ENCODE measurements around the gene EDDM3A. TPM values are rescaled to one million over a fixed set of nuclear protein-coding genes. Genes with fewer than 3 reads are reported as not detected.
"Not testable (repeated sequence)": the region's sequence is repeated elsewhere in the genome, so short reads cannot be mapped to it uniquely, and the experiment has no call there.

Gene EDDM3A
- total RNA-seq, 1 donor = not detected

DNA sequence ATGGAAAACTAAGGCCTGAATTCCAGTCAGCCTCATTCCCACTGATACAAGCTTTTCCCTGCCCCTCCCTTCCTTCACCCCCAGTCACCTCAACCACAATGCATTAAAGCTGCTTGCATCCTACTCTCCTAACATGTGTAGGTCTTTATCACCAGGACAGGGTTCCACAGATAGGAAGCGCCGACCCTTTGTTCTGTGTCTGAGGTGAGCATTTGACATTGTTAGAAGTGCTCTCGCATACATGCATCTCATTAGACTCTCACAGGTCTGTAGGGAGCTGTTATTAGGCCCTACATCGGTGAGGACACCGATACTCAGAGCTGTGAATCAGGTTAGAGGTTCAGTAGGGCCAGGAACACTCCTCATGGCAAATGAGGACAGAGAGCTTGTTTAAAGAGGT is 13.2 kb upstream of the EDDM3A start:
- no peak for DNase-seq (ENCODE audit: low read depth)
- TF ChIP-seq, protein P1, sequence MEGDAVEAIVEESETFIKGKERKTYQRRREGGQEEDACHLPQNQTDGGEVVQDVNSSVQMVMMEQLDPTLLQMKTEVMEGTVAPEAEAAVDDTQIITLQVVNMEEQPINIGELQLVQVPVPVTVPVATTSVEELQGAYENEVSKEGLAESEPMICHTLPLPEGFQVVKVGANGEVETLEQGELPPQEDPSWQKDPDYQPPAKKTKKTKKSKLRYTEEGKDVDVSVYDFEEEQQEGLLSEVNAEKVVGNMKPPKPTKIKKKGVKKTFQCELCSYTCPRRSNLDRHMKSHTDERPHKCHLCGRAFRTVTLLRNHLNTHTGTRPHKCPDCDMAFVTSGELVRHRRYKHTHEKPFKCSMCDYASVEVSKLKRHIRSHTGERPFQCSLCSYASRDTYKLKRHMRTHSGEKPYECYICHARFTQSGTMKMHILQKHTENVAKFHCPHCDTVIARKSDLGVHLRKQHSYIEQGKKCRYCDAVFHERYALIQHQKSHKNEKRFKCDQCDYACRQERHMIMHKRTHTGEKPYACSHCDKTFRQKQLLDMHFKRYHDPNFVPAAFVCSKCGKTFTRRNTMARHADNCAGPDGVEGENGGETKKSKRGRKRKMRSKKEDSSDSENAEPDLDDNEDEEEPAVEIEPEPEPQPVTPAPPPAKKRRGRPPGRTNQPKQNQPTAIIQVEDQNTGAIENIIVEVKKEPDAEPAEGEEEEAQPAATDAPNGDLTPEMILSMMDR (IDR thresholded peaks at IDR 0.05; ENCODE audit: insufficient read depth, low read length) = no peak
- no peak overlapping the region for H3K4me3 ChIP-seq (ENCODE audit: low read depth, low read length)

DNA sequence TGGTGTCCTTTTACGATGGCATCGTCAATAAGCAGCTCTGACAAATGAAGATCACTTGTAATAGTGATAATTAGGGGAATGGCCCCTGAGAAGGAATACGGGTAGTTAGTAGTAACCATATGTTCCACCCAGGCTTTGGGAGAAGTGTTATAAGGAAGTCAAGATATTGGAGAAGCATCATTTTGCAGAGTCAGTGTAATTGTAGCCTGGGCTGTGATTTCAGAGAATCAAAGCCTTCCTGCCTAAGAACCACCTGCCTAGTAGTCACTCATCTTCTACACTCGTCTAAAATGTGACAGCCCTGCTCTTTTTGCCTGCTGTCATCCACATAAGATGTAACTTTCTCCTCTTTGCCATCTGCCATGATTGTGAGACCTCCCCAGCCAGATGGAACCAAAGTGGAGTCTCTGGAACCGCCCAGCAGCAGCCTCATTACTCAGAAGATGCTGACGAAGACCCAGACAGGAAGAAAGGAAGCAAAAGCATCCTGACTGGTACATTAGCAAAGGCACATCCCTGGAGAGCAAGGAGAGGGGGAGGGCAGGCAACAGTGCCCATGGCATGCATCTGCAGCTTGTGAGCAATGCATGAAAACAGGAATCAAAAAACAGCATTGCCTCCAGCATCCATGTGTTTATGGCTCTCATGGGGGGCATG is 12.6 kb upstream of the EDDM3A start:
- TF ChIP-seq, protein P1 (IDR thresholded peaks at IDR 0.05; ENCODE audit: insufficient read depth, low read length) = no peak
- DNase-seq (ENCODE audit: low read depth) = no peak
- H3K4me3 ChIP-seq (ENCODE audit: low read depth, low read length) = no peak overlapping the region

DNA sequence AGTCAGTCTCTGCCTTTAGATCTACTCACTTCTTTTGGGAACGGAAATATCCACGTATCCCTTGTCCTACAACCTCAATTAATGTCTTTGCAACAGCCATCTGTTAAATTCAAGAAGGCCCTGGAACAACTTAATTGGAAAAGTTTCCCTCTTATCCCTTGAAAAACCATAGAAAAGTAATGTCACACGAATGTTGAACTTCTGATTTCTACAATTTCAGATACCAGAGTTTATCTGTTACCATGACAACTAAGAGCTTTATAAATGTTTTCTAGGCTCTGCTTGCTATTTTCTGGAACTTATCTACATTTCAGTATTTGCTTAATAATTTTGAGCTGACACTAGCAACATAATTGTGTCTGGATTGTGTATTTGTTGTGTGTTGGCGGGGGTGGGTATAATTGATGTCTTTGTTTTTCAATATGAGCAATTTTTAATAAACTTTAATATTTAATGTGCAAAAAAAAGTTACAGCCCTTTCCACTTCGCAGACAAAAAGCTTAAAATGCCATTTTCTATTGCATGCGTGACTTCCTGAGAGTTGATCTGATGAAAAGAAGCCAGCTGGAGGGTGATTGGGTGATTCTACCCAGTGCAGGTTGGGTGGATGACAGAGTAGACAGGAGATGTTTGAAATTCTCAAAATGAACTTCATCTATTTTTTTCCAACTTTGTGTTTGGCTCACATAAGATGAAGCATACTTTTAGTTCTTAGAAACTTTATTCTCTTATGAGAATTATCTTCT is 11.8 kb upstream of the EDDM3A start:
- H3K4me3 ChIP-seq (ENCODE audit: low read depth, low read length) = no peak overlapping the region
- TF ChIP-seq, protein P1 (IDR thresholded peaks at IDR 0.05; ENCODE audit: insufficient read depth, low read length) = no peak
- peak; percentile 6 for DNase-seq (ENCODE audit: low read depth)

DNA sequence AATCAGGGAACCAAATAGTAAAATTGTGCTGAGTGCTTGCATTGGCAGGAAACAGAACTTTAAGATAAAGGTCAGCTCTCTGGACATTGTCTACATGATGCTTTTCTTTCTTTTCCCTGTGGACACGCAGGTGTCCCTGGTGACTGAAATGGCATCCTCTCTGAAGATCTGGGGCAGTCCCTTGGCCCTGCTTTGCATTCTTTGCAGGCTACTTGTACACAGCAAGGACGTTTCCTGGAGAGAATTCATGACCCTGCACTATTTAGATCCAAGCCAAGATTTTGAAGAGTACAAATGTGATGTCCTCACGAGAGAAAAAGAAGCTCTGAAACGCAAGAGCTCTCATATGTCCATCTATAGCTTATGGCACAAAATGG is 11.3 kb upstream of the EDDM3A start:
- TF ChIP-seq, protein P1 (IDR thresholded peaks at IDR 0.05; ENCODE audit: insufficient read depth, low read length) = no peak
- no peak overlapping the region for H3K4me3 ChIP-seq (ENCODE audit: low read depth, low read length)
- DNase-seq (ENCODE audit: low read depth) = no peak

DNA sequence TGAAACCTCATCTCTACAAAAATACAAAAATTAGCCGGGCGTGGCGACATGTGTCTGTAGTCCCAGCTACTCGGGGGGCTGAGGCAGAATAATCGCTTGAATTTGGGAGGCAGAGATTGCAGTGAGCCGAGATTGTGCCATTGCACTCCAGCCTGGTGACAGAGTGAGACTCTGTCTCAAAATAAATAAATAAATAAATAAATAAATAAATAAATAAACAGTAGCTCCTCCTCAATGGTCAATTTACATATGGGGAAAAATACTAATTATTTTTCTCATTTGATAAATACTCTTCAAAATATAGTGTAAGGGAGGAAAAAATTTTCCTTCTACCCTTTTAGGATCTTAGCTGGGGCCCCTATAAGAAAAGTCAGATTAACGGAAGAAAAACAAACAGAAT is 7.4 kb upstream of the EDDM3A start:
- not testable (repeated sequence) for H3K4me3 ChIP-seq (ENCODE audit: low read depth, low read length); DNase-seq (ENCODE audit: low read depth)

DNA sequence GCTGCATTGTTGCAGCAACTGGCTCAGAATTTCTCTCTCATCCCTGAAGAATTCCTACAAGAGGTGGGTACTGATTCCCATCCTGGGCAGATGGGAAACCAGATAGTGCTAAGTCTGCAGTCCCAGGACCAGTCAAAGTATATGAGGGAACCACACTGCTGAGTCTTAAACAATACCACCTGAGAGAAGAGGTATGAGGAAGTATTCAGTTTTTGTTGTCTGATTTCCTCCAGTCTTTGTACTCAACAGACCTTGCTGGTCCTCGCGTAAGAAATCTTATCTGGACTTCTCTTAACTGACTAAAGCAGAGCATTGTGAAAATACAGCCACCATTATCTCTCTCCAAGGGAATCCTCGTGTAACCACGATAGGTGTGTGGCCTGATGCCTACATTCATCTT is 3.6 kb upstream of the EDDM3A start:
- no peak overlapping the region for H3K4me3 ChIP-seq (ENCODE audit: low read depth, low read length)
- DNase-seq (ENCODE audit: low read depth) = no peak
- TF ChIP-seq, protein P1 (IDR thresholded peaks at IDR 0.05; ENCODE audit: insufficient read depth, low read length) = no peak

DNA sequence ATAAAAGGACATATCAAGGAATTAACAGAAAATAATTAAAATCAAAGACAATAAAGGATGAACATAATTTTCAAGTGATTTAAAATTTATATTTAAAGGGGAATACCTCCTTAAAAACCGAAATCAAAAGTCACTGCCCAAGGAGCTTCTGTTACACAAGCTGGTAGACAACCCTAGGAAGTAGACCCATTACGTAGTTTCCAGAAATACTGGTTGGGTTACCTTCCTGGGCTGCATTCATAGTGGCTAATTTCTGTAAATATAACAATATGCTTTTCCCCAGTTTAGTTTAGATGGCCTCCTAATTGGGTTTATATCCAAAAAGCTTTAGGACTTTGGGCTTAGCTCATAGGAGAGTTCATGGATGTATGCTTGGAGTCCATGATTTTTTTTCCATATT is 2.1 kb upstream of the EDDM3A start:
- no peak overlapping the region for H3K4me3 ChIP-seq (ENCODE audit: low read depth, low read length)
- no peak for DNase-seq (ENCODE audit: low read depth)
- TF ChIP-seq, protein P1 (IDR thresholded peaks at IDR 0.05; ENCODE audit: insufficient read depth, low read length) = no peak
